GM21390 (cell line): ENCODE measurements around the gene PDAP1.
A peak's percentile ranks its signal among the peaks of the same experiment; 100 is the strongest.
"Not testable (repeated sequence)": the region's sequence is repeated elsewhere in the genome, so short reads cannot be mapped to it uniquely, and the experiment has no call there.

ENCODE experiments used
- ATAC-seq: cut with Tn5 transposase; IDR thresholded peaks from one replicate; pipeline ENCODE4 v1.9.1; 2021; ENCODE audit not compliant: unreplicated experiment

PDAP1 gene, protein sequence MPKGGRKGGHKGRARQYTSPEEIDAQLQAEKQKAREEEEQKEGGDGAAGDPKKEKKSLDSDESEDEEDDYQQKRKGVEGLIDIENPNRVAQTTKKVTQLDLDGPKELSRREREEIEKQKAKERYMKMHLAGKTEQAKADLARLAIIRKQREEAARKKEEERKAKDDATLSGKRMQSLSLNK

DNA sequence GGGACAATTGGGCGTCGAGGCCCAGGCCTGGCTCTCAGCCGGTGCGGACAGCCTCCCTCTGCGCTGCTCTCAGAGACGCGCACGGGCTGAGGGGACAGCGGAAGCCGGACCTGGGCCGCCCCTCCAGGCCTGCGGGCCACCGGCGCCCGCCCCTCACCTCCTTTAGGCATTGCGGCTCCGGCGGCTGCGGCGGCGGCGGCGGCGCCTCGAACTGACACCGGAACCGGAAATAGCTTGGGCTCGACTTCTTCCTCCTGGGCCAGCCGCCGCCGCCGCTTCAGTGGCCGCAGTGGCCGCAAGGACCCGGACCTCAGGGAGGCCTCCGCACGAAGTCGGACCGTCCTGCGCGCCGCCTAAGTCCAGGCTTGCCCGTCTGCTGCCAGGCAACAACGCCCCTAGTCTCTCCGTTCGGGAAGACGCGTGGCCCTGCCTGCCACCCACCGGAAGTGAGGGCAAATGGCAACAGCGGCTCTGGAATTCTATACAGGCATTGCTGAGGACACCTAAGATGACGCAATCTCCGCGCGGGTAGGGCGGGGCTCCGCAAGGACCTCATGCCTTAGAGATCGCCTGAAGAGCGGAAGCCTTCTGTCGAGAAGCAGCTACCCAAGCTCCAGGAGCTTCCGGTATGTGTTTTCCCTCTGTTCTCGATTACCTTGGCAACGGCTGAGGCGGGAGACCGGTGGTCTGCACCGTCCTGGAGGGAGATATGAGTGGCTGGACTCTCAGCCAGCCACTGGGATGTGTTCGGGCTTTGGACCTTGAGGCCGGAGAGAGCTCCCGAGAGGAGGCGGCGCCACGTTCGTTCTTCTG, at the start of gene PDAP1, which contains the start of gene BUD31:
PDAP1 (minus strand) TSS at position 219 of the 813 bp plus-strand sequence; CDS start at position 170, 49 bp downstream.
BUD31 (plus strand) TSS at position 591 of the 813 bp plus-strand sequence. CDS start 2,124 bp downstream, outside the sequence.
- ATAC-seq: peak; percentile 74

DNA sequence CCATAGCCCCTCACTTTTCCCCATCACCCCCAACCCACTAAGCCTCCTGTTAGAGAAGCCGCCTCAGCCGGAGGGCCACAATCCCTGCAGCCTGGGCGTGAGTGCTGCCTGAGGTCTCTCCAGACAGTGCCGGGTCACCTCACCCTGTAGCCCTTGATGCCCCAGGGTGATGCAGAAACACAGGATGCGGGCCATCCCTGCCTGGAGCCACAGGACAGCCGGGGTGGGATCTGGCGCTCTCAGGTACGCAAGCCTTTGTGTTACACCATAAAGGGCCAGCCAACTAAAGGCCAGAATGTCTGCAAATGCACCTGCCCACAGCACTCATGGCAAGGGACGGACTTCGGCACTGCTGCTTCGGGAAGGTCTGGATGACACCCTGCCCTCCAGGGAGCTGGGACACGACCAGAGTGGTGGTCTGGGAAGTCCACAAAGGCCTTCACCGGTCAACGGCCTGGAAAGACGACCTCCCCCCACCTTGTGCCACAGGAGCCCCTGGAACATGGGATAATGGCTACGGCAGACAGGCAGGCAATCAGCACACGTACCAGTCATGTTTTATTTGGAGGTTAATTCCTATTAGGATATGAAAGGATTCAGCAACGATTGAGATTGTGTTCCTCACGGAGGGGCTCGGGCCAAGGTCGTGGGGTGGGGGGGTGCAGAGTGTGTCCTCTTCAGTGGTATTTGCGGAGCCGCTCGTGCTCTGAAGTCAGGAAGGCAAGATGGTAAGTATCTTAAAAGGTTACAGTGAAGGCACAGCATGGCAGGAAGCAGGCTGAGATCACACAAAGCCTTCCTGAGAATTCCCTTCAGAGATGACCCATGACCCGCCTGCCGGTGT, 49.5 kb upstream of the PDAP1 start:
- no peak for ATAC-seq

DNA sequence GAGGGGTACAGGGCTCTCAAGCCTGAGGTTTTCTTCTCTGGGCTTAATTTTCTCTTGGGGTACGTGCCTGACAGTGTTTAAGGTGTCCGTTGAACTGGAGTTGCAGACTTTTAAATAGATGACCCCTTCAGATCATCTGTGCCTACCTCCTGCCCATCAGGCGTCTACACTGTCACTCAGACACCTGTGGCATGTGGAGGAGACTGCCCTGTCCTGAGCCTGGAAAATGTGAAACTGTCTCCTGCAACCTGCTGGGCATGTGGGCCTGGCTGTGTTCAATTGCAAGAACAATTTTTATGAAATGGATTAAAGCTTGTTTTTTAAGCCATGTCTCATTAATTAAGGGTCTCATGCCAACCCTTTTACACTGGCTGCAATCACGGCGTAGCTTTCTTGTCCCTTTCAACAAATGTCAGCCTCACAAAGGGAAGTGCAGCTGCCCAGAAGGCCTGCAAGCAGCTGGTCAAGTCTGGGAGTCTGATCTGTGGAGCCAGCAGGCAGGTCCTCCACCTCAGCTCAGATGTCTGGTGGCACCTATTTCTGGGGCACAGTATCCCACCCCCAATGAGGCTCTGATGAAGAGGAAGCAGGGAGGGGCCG, 48.8 kb upstream of the PDAP1 start:
- no peak for ATAC-seq

DNA sequence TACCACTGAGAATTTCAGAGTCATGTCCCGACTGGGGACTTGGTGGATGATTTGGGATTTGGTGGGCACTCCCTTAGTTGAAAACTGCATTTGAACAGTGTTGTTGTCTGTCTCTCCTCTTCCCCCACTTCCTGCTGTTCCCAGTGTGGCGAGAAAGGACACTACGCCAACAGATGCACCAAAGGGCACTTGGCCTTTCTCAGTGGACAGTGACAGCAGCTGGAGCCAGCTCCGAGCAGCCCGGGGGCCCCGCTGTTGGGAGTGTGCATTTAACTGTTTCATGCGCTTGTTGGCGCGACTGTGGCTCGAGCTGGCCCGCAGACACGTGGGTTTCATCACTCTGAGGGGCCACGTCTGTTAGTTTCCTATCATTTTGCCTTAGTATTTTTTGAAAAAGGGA, 47.9 kb upstream of the PDAP1 start:
- ATAC-seq: no peak

DNA sequence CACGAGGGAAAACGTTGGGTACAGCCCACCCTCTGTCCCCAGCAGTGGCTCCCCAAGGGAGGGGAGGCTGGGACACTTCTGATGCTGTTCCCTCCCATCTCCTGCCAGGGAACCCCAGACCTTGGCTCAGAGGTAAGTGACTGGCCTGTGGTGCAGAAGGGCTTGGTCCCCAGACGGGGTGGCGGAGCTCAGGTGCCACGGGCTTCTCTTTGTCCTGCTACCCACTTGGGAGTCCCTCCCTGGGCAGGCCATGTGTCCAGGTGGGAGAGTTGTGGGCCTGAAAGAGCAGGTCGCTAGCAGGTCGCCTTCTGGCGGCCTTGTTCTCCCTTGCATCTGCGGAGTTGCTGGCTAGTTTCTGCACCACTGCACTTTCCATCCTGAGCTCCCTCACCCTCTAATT, 47.5 kb upstream of the PDAP1 start:
- no peak for ATAC-seq

DNA sequence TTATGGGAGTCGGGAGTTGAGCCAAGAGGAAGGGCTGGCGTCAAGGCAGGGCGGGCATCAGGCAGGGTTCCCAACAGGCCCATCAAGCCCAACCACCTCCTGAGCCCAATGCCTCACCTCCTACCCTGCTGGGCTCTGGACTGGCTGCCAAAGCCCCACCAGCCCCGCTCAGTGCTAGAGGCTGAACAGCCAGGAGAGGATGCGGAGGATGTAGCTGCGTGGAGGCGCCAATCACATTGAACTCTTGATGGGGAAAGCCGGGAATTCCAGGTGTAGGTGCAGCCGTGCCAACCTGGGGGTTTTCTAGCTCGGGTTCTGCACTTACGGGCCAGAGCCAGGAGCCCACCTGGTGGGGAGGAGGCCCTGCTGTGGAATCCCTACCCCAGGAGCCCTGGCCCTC, 44.7 kb upstream of the PDAP1 start:
- ATAC-seq: no peak

DNA sequence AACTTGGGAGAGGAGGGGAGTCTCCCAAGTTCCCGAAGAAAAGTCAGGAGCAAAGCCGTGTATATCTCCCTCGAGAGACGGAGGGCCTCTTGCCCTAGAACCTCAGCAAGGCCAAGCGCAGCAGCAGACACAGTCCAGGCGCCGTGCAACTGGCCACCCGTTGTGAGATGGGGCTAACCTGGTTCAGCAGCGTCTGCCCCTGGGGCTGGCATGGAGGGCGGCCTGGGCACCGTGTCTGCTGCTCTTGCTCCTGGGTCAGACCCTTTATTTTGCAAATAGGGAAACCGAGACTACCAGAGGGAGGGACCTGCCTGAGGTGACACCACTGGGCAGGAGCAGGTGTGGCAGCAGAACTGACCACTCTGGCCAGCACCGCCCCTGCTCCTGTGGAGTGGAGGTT, 44.1 kb upstream of the PDAP1 start:
- ATAC-seq: no peak

DNA sequence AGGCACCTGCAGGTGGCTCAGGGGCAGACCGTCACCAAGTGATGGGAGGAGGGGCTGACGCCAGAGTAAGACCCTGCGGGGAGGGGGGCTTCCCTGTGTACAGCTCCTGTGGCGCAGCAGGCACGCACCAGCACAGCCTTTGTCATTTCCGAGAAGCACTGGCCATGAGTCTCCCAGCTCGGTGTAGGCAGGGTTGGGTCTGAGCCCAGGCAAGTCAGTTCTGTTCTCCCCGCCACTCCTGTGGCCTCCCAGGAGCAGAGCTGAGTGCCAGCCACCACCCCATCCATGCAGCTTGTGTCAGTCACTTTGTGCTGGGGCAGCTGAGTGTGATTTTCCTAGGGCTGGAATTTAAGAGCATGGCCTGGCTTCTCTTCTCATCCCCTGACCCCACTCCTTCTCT, 43.5 kb upstream of the PDAP1 start:
- ATAC-seq: no peak

DNA sequence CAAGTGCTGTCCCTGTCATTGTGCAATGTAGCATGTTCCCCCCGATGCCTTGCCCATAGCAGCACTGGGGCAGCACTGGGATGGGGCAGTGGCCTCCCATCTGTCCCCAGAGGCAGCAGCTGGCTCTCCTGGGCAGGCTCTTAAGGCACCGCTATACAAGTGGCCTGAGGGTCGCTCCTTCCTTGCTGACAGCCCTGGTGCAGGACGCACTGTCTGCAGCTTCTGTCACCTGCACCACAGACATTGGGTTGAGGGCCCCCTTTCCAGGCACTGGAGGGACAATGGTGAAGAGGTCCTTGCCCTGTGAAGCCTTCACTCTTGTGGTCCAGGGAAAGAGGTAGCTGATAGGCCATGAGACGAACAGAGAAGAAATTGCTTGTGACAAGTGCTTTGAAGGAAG, 40.9 kb upstream of the PDAP1 start:
- no peak for ATAC-seq

DNA sequence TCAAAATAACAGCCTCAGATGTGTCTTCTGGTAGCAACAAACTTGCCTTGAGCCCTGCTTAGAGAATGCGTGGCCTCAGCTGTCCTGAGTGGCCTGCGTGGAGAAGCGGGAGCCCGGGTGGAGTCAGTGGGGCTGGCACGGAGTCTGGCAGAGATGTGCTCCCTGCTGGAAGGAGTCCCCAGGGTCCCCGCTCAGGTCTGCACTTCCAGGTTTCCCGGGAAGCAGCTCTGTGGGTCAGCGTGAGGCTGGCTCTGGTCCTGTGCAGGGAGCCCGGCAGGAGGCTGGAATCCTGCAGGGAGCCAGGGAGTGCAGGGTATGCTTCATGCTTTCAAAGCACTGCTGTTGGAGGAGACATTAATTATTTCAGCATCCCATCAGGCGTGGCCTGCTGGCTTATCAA, 40.5 kb upstream of the PDAP1 start:
- ATAC-seq: no peak

DNA sequence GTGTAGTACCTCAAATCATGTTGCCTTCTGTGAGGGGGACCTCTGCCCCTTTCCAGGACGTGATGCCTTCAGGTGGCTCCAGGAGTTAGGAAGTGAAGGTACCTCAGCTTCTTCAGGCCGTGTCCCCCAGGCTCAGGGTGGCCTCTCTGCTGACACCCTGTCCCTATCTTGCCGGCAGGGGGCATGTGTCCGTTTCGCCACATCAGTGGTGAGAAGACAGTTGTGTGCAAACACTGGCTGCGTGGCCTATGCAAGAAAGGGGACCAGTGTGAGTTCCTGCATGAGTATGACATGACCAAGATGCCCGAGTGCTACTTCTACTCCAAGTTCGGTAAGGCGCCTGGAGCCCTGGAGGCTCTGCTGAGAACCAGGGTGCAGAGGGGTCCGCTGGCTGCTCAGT, 39.5 kb upstream of the PDAP1 start:
- no peak for ATAC-seq

DNA sequence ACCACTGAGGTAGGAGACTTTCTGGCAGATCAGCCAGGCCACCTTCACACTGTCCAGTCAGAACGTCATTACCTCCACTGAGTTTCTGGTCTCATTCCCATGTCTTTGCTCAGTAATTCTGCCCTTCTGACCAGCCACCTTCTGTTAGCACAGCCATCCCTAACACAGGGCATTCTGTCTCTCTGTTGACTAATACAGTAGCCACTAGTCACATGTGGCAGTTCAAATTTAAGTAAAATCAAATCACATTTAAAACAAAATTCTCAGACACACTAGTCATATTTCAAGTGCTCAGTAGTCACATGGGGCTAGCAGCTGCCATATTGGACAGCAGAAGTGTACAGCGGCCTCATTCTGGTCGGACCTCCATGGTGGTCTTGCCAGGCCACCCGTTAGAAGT, 37.7 kb upstream of the PDAP1 start:
- ATAC-seq: no peak

DNA sequence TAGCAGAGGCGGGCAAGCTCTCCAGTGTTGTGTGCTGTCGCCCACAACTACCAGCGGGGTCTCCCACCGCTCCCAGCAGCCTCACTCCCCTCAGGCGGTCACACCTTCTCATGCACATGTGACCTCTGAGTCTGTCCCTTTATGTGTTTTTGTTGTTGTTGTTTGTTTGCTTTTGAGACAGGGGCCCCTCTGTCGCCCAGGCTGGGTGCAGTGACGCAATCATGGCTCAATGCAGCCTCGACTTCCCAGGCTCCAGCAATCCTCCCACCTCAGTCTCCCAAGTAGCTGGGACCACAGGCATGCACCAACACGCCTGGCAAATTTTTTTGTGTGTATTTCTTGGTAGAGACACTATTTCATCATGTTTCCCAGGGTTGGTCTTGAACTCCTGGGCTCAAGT, 31.8 kb upstream of the PDAP1 start:
- ATAC-seq: no peak

DNA sequence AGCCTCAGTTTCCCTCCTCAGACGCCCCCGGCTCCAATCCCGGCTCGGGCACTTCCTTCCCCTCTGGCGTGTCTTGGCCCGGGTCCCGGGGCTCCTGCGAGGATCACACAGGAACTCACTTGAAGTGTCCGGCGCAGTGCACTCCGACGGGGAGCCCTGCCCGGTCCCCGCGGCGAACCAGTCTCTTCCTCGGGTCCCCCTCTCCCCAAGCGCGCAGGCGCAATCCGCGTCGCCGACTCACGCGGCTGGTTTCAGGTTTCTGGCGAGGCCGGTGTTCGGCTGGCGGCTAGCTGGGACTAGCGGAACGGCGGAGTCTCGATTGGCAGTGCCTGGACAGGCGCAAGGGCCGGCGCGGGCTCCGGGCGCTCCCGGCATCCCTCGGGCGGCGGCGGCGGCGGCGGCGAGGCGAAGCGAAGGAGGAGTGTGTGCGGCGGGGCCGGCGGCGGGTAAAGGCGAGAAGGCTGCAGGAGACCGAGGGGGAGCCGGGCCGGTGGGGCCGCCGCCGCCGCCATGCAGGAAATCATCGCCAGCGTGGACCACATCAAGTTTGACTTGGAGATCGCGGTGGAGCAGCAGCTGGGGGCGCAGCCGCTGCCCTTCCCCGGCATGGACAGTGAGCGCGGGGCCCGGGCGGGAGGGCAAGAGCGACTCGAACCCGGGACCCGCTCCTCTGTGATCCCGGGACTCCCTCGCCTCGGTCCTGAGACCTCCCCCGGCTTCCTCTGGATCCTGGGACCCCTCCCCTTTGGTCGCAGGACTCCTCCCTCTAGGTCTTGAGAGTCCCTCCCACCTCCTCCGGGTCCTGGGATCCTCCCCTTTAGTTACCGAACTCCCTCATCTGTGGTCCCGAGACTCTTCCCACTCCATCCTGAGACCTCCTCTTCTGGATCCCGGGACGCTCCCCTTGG, 30.4 kb upstream of the PDAP1 start, which contains the start of the genes CPSF4 and PTCD1:
CPSF4 (plus strand) TSS at position 371 of the 908 bp plus-strand sequence; CDS start at position 511, 140 bp downstream.
PTCD1 (minus strand) TSS at position 226 of the 908 bp plus-strand sequence. CDS start 3,556 bp downstream, outside the sequence.
- ATAC-seq: peak; percentile 86

DNA sequence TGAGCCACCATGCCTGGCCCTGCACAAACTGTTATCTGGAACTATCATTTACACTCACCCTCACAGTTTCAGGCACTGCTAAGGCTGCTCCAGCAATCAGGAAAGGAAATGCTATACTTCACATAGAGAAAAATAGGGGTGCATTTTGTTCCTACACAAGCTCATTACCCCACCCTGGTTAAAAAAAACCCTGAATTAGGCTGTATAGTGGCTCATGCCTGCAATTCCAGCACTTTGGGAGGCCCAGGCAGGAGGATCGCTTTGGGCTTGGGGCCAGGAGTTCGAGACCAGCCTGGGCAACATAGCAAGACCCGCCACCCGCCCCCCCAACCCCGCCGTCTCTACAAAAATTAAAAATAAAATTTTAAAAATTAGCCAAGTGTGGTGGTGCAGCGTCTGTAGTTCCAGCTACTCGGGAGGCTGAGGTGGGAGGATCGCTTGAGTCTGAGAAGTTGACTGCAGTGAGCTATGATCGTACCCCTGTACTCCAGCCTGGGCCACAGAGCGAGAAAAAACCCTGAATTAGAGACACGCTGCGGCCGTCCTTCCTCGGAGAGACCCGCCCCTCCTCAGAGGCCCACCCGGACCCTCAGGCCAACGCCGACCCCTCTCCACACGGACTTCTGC, 29.7 kb upstream of the PDAP1 start:
- ATAC-seq: peak; percentile 7

DNA sequence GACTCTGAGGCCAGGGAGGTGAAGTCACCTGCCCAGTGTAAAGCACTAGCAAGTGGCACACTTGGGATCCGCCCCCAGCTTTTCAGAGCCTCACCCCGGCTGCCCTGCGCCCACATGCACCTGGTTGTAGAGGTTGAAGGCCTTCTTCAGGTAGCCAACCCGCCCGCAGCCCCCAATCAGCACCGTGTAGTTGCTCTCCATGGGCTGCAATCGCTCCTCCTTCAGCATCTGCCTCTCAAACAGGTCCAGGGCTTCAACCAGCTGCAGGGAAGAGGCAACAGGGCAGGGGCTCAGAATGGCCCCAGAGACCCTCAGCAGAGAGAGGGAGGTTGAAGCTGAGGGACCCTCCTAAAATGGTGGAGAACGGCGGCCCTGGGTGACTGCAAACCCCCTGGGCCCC, 24.8 kb upstream of the PDAP1 start:
- no peak for ATAC-seq

DNA sequence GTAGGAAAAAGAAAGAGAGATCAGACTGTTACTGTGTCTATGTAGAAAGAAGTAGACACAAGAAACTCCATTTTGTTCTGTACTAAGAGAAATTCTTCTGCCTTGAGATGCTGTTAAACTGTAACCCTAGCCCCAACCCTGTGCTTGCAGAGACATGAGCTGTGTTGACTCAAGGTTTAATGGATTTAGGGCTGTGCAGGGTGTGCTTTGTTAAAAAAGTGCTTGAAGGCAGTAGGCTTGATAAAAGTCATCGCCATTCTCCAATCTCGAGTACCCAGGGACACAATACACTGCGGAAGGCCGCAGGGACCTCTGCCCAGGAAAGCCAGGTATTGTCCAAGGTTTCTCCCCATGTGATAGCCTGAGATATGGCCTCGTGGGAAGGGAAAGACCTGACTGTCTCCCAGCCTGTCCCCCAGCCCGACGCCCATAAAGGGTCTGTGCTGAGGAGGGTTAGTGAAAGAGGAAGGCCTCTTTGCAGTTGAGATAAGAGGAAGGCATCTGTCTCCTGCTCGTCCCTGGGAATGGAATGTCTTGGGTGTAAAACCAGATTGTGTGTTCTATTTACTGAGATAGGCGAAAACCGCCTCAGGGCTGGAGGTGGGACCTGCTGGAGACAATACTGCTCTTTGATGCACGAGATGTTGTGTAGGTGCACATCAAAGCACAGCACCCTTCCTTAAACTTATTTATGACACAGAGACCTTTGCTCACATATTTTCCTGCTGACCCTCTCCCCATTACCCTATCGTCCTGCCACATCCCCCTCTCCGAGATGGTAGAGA, 23.6 kb upstream of the PDAP1 start:
- ATAC-seq: not testable (repeated sequence)

DNA sequence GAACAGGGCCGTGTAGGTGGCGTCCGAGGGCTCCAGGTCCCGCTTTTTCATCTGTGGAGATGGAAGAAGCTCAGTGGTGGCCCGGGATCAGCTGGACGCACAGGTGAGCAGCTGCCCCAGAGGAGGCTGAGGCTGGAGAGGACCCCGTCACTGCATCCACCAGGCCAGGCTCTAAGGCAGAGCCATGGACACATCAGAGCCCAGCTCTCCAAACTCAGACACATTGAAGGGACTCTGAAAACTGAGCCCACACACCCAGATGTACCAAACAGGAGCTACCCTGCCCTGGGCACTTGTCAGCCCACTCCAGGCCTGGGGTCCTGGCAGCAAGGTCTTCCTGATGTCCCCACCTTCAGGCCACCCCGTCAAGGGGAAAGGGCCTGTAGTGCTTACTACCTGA, 21.4 kb upstream of the PDAP1 start:
- no peak for ATAC-seq
